GM23338 (cell line): ENCODE measurements around the gene SPG21. TPM values are rescaled to one million over a fixed set of nuclear protein-coding genes. Genes with fewer than 3 reads are reported as not detected.

Experiments used
- ATAC-seq: fragments of 200-7000 bp; cut with Tn5 transposase; 3 replicates; pipeline ENCODE4 v1.9.1; 2020
- DNase-seq: peaks from one replicate; pipeline ENCODE4 v3.0.0-alpha.2; 2015; ENCODE audit warnings: low spot score
- H2AFZ ChIP-seq: fragments of 200-600 bp; sonication (generic); 2 replicates; pipeline ENCODE4 v1.8.0; 2016; ENCODE audit warnings: antibody characterized with exemption, mild to moderate bottlenecking, moderate library complexity
- H3F3A ChIP-seq: fragments of 200-600 bp; sonication (generic); replicated peaks from 2 replicates; pipeline ENCODE4 v1.8.0; 2017; ENCODE audit warnings: antibody characterized with exemption, mixed run types, low read depth
- H3K27ac ChIP-seq: fragments of 200-600 bp; sonication (generic); 2 replicates; pipeline ENCODE4 v1.6.1; 2016; ENCODE audit warnings: low read depth
- H3K27me3 ChIP-seq: fragments of 200-600 bp; sonication (generic); 2 replicates; pipeline ENCODE4 v1.8.0; 2016; ENCODE audit warnings: mild to moderate bottlenecking, mixed run types, moderate library complexity; ENCODE audit not compliant: insufficient read depth
- H3K36me3 ChIP-seq: fragments of 200-600 bp; sonication (generic); 2 replicates; pipeline ENCODE4 v1.8.0; 2016; ENCODE audit warnings: mild to moderate bottlenecking; ENCODE audit not compliant: insufficient read depth
- H3K4me1 ChIP-seq: fragments of 200-600 bp; sonication (generic); 2 replicates; pipeline ENCODE4 v1.8.0; 2016; ENCODE audit warnings: mild to moderate bottlenecking, moderate library complexity; ENCODE audit not compliant: insufficient read depth
- H3K4me2 ChIP-seq: fragments of 200-600 bp; sonication (generic); 2 replicates; pipeline ENCODE4 v1.7.1; 2017; ENCODE audit warnings: mixed run types
- H3K4me3 ChIP-seq: fragments of 200-600 bp; sonication (generic); 2 replicates; pipeline ENCODE4 v1.6.1; 2016; ENCODE audit warnings: mixed run types
- H3K79me2 ChIP-seq: fragments of 200-600 bp; sonication (generic); replicated peaks from 2 replicates; pipeline ENCODE4 v1.8.0; 2017; ENCODE audit warnings: mild to moderate bottlenecking; ENCODE audit not compliant: insufficient read depth
- H3K9me2 ChIP-seq: fragments of 200-600 bp; sonication (generic); 2 replicates; pipeline ENCODE4 v1.8.0; 2017; ENCODE audit not compliant: insufficient read depth
- H4K20me1 ChIP-seq: fragments of 200-600 bp; sonication (generic); replicated peaks from 2 replicates; pipeline ENCODE4 v1.8.0; 2017; ENCODE audit warnings: mild to moderate bottlenecking; ENCODE audit not compliant: insufficient read depth
- H3K27ac Mint-ChIP-seq: 2 replicates; pipeline ENCODE4 v1.8.0; 2020; ENCODE audit warnings: inconsistent platforms, mild to moderate bottlenecking, moderate library complexity, mixed read lengths
- H3K27me3 Mint-ChIP-seq: 3 replicates; pipeline ENCODE4 v1.8.0; 2022; ENCODE audit warnings: low read depth, mild to moderate bottlenecking, moderate library complexity, mixed read lengths, inconsistent platforms; ENCODE audit not compliant: insufficient read depth, poor library complexity
- H3K36me3 Mint-ChIP-seq: 3 replicates; pipeline ENCODE4 v1.8.0; 2021; ENCODE audit warnings: low read depth, mild to moderate bottlenecking, inconsistent platforms, moderate library complexity, mixed read lengths
- H3K4me1 Mint-ChIP-seq: 3 replicates; pipeline ENCODE4 v1.8.0; 2020; ENCODE audit warnings: mild to moderate bottlenecking, inconsistent platforms, mixed read lengths
- H3K4me3 Mint-ChIP-seq: 3 replicates; pipeline ENCODE4 v1.8.0; 2021; ENCODE audit warnings: moderate library complexity, mild to moderate bottlenecking, inconsistent platforms, mixed read lengths
- H3K9me3 Mint-ChIP-seq: 3 replicates; pipeline ENCODE4 v1.8.0; 2020; ENCODE audit warnings: moderate library complexity, mild to moderate bottlenecking, inconsistent platforms, mixed read lengths
- CREB1 ChIP-seq: fragments of 250-450 bp; sonication (Bioruptor Pico); IDR thresholded peaks from 2 replicates; pipeline ENCODE4 v1.5.0; 2020; ENCODE audit warnings: low read depth, mild to moderate bottlenecking, moderate library complexity
- CTCF ChIP-seq, 2 experiments: fragments of 200-600 bp in 1 of 2; sonication (generic) in 1 of 2; conservative IDR thresholded peaks; 2 replicates each; pipeline versions ENCODE4 v1.5.1 to v1.6.1; 2016 to 2017; ENCODE audit warnings: antibody characterized with exemption in 2 of 2, low read depth in 2 of 2, mild to moderate bottlenecking in 2 of 2, moderate library complexity in 1 of 2
- ETS1 ChIP-seq: IDR thresholded peaks from 2 replicates; pipeline ENCODE4 v1.6.1; 2016; ENCODE audit warnings: antibody characterized with exemption
- EZH2 ChIP-seq: fragments of 200-600 bp; sonication (generic); IDR thresholded peaks from one replicate; pipeline ENCODE4 v1.8.0; 2017; ENCODE audit warnings: antibody characterized with exemption, mild to moderate bottlenecking, low read depth; ENCODE audit not compliant: unreplicated experiment
- EZH2phosphoT487 ChIP-seq: fragments of 200-600 bp; sonication (generic); IDR thresholded peaks from one replicate; pipeline ENCODE4 v1.8.1; 2018; ENCODE audit warnings: antibody characterized with exemption; ENCODE audit not compliant: unreplicated experiment
- JUNB ChIP-seq: IDR thresholded peaks from one replicate; pipeline ENCODE4 v1.6.1; 2016; ENCODE audit warnings: antibody characterized with exemption; ENCODE audit not compliant: unreplicated experiment
- NANOG ChIP-seq: IDR thresholded peaks from 2 replicates; pipeline ENCODE4 v1.6.1; 2016; ENCODE audit warnings: antibody characterized with exemption, borderline replicate concordance
- POLR2AphosphoS5 ChIP-seq: IDR thresholded peaks from 2 replicates; pipeline ENCODE4 v1.6.1; 2016; ENCODE audit warnings: antibody characterized with exemption, low read depth
- REST ChIP-seq: IDR thresholded peaks from one replicate; pipeline ENCODE4 v1.6.1; 2018; ENCODE audit warnings: antibody characterized with exemption; ENCODE audit not compliant: unreplicated experiment
- STAT1 ChIP-seq: IDR thresholded peaks from one replicate; pipeline ENCODE4 v1.6.1; 2016; ENCODE audit warnings: antibody characterized with exemption; ENCODE audit not compliant: unreplicated experiment
- ZNF114 ChIP-seq: fragments of 250-450 bp; sonication (Bioruptor Pico); IDR thresholded peaks from 2 replicates; pipeline ENCODE4 v1.5.0; 2020; ENCODE audit warnings: mild to moderate bottlenecking, moderate library complexity
- ZNF331 ChIP-seq: fragments of 250-450 bp; sonication (Bioruptor Pico); IDR thresholded peaks from 2 replicates; pipeline ENCODE4 v1.5.0; 2020; ENCODE audit warnings: low read depth, mild to moderate bottlenecking, moderate library complexity
- ZNF462 ChIP-seq: fragments of 250-450 bp; sonication (Bioruptor Pico); IDR thresholded peaks from 2 replicates; pipeline ENCODE4 v1.5.0; 2020; ENCODE audit warnings: mild to moderate bottlenecking, moderate library complexity
- polyA plus RNA-seq: library from polyadenylated mRNA; unstranded; fragments of >200 nt; fragmentation: Nextera tagmentation; extraction: Ambion mirVana; gene quantifications from 2 replicates; pipeline ENCODE4 v1.2.1, GENCODE V29; 2016
- total RNA-seq: library from RNA; depleted of rRNA; stranded (reverse); fragments of >200 nt; shearing (Covaris generic); gene quantifications from 2 replicates; pipeline ENCODE4 v1.2.3, GENCODE V29; 2014

SPG21 gene
- total and polyA plus RNA-seq, 2 experiments from 2014 or later = 81.0 to 102 TPM

GRCh38 chr15:64990168-64990470 lies 405 bp upstream of the SPG21 start:
- Mint-ChIP-seq H3K4me3 (peak overlapping the region; percentile 96), H3K27me3 (no peaks in the 10 kb centered on the region), H3K4me1 (peaks cover 8% of the 10 kb centered on the region), H3K9me3 (no peaks in the 10 kb centered on the region), H3K27ac (no peak overlapping the region), H3K36me3 (no peaks in the 10 kb centered on the region; the same call in 2 of the 3 replicates)
- Histone ChIP-seq H3F3A (peaks cover 8% of the 10 kb centered on the region), H3K79me2 (peaks cover 31% of the 10 kb centered on the region), H3K4me3 (peak overlapping the region; percentile 58), H2AFZ (peak overlapping the region; percentile 84), H4K20me1 (peaks cover 9% of the 10 kb centered on the region), H3K4me2 (peak overlapping the region; percentile 81), H3K9me2 (no peaks in the 10 kb centered on the region), H3K4me1 (no peaks in the 10 kb centered on the region; the same call in 1 of the 2 replicates), H3K27me3 (no peaks in the 10 kb centered on the region), H3K36me3 (no peaks in the 10 kb centered on the region), H3K27ac (no peak overlapping the region)
- TF ChIP-seq NANOG (no peak), POLR2AphosphoS5 (no peak), CREB1 (CRISPR knock-in tag) (no peak), ZNF114 (no peak), EZH2 (no peak), STAT1 (no peak), CTCF (conservative IDR thresholded peaks at IDR 0.05; ENCODE audit: low read depth in 2 of 2) (no peak), REST (no peak), JUNB (no peak), EZH2phosphoT487 (no peak), ETS1 (no peak), ZNF462 (CRISPR knock-in tag) (no peak), ZNF331 (no peak)
- DNase-seq (no peak), ATAC-seq (peak; percentile 5; the same call in 1 of the 3 replicates)
